Stimulated activated CD8-positive, alpha-beta memory T cell treated with anti-CD3 and anti-CD28 coated beads, Interleukin-2, amount 100 ng/mL, for 48 hours (primary cell): ENCODE measurements around the gene OTX1.
"Not testable (repeated sequence)": the region's sequence is repeated elsewhere in the genome, so short reads cannot be mapped to it uniquely, and the experiment has no call there.

Source experiments
- DNase-seq, 2 donors: peaks; one replicate each; pipeline ENCODE4 v3.0.0-alpha.2; 2020; ENCODE audit warnings: low read depth in 2 of 2

The OTX1 gene

GRCh38 chr2:63050334-63051041, at the start of gene OTX1:
Gene OTX1 (plus strand): TSS chr2:63050830. CDS start chr2:63052991, 2,161 bp downstream.
- DNase-seq, result peak; percentile 56 to 62

GRCh38 chr2:63001576-63001975, 49.1 kb upstream of the OTX1 start:
- no peak for DNase-seq

- DNase-seq, result no peak
Observed at GRCh38 chr2:63003351-63003750, 47.3 kb upstream of the OTX1 start.

- DNase-seq, result no peak
Observed at GRCh38 chr2:63007813-63008458, 42.7 kb upstream of the OTX1 start.

GRCh38 chr2:63008838-63009237, 41.8 kb upstream of the OTX1 start:
- no peak for DNase-seq

- DNase-seq, result no peak
Observed at GRCh38 chr2:63009490-63009889, 41.1 kb upstream of the OTX1 start.

- DNase-seq, result no peak
Observed at GRCh38 chr2:63012541-63012940, 38.1 kb upstream of the OTX1 start.

GRCh38 chr2:63013438-63013837, 37.2 kb upstream of the OTX1 start:
- DNase-seq, result no peak

- no peak for DNase-seq
Observed at GRCh38 chr2:63015389-63015788, 35.2 kb upstream of the OTX1 start.

GRCh38 chr2:63018439-63018838, 32.2 kb upstream of the OTX1 start:
- DNase-seq, result no peak

- not testable (repeated sequence) for DNase-seq
Observed at GRCh38 chr2:63019686-63020085, 30.9 kb upstream of the OTX1 start.

GRCh38 chr2:63023444-63023843, 27.2 kb upstream of the OTX1 start:
- DNase-seq, result no peak

- DNase-seq, result no peak
Observed at GRCh38 chr2:63027220-63027619, 23.4 kb upstream of the OTX1 start.

- DNase-seq, result no peak
Observed at GRCh38 chr2:63029058-63029457, 21.6 kb upstream of the OTX1 start.

GRCh38 chr2:63034526-63034925, 16.1 kb upstream of the OTX1 start:
- DNase-seq, result no peak

GRCh38 chr2:63035169-63035568, 15.5 kb upstream of the OTX1 start:
- no peak for DNase-seq

- no peak for DNase-seq
Observed at GRCh38 chr2:63035660-63036059, 15.0 kb upstream of the OTX1 start.

- DNase-seq, result no peak
Observed at GRCh38 chr2:63038034-63038433, 12.6 kb upstream of the OTX1 start.

GRCh38 chr2:63040586-63040985, 10.0 kb upstream of the OTX1 start:
- DNase-seq, result no peak

- no peak for DNase-seq
Observed at GRCh38 chr2:63041592-63041991, 9.0 kb upstream of the OTX1 start.

- DNase-seq, result no peak
Observed at GRCh38 chr2:63044362-63045327, 6.0 kb upstream of the OTX1 start.

- DNase-seq, result no peak
Observed at GRCh38 chr2:63046552-63046951, 4.1 kb upstream of the OTX1 start.
